Endothelial cell of umbilical vein (primary cell): ENCODE results near the gene NCMAP. TPM values are rescaled to one million over a fixed set of nuclear protein-coding genes. Genes with fewer than 3 reads are reported as not detected.

ENCODE experiments used
- BruUV-seq: library from RNA; stranded (reverse); fragments of 400-500 nt; replicated peaks from 2 replicates; lab custom pipeline; 2021; lab: Mats Ljungman, UMichigan
- CTCF ChIA-PET: fragments of 300-600, 350-600 bp; sonication (Branson Sonifier 250); formaldehyde crosslinking; loops from one replicate; lab custom pipeline; 2021; ENCODE audit warnings: antibody characterized with exemption, inconsistent platforms; lab: Charles Lee
- POLR2A ChIA-PET: fragments of 300-600, 350-600 bp; sonication (Branson Sonifier 250); formaldehyde crosslinking; loops from one replicate; lab custom pipeline; 2021; ENCODE audit warnings: antibody characterized with exemption, inconsistent platforms; lab: Charles Lee
- DNase-seq: peaks from one replicate; pipeline ENCODE4 v3.0.0-alpha.2; 2011; ENCODE audit warnings: low read depth, low spot score
- FAIRE-seq: peaks from 2 replicates; lab custom pipeline; 2011; peaks lifted over from hg19 to GRCh38; lab: Jason Lieb, UNC
- H2AFZ ChIP-seq: 2 replicates; pipeline ENCODE4 v1.6.0; 2012; ENCODE audit warnings: low read depth, low read length, control low read depth, inconsistent platforms
- H3K27ac ChIP-seq: 2 replicates; pipeline ENCODE4 v1.5.1; 2011; ENCODE audit warnings: low read depth, mild to moderate bottlenecking, control low read depth, low read length, moderate library complexity; ENCODE audit not compliant: insufficient read depth
- H3K27me3 ChIP-seq, 2 experiments: 2 replicates each; pipeline versions ENCODE4 v1.6.0 to v1.6.1; 2011; ENCODE audit warnings: low read length in 2 of 2, mixed read lengths in 1 of 2; ENCODE audit not compliant: control insufficient read depth in 2 of 2, insufficient read depth in 2 of 2
- H3K36me3 ChIP-seq, 2 experiments: 2 replicates in 1 of 2; 3 replicates in 1 of 2; pipeline ENCODE4 v1.5.1; 2011; ENCODE audit warnings: low read length in 2 of 2, mild to moderate bottlenecking in 1 of 2, moderate library complexity in 1 of 2; ENCODE audit not compliant: control insufficient read depth in 2 of 2, insufficient read depth in 2 of 2; ENCODE audit errors: extremely low read depth in 1 of 2
- H3K4me1 ChIP-seq: 3 replicates; pipeline ENCODE4 v1.5.1; 2011; ENCODE audit warnings: mild to moderate bottlenecking, low read length; ENCODE audit not compliant: control insufficient read depth, insufficient read depth; ENCODE audit errors: extremely low read depth
- H3K4me2 ChIP-seq: 2 replicates; pipeline ENCODE4 v1.6.1; 2011; ENCODE audit warnings: low read length, control low read depth, mixed read lengths; ENCODE audit not compliant: insufficient read depth
- H3K4me3 ChIP-seq, 3 experiments: fragments of 200-600 bp in 1 of 3; sonication (generic), shearing (Covaris generic) in 1 of 3; replicated peaks in 1 of 3; 2 replicates each; pipeline ENCODE4 v1.5.1; 2011 to 2016; ENCODE audit warnings: control low read depth in 3 of 3, low read length in 3 of 3, mild to moderate bottlenecking in 2 of 3, inconsistent platforms in 1 of 3, low read depth in 1 of 3, moderate library complexity in 1 of 3; ENCODE audit not compliant: insufficient read depth in 1 of 3
- H3K79me2 ChIP-seq: 2 replicates; pipeline ENCODE4 v1.6.0; 2012; ENCODE audit warnings: low read length, inconsistent platforms; ENCODE audit not compliant: control insufficient read depth, insufficient read depth
- H3K9ac ChIP-seq: replicated peaks from 2 replicates; pipeline ENCODE3; 2011; ENCODE audit warnings: low read length, control low read depth; ENCODE audit not compliant: insufficient read depth; ENCODE audit errors: extremely low read depth
- H3K9me1 ChIP-seq: replicated peaks from 3 replicates; pipeline ENCODE4 v1.6.0; 2011; ENCODE audit warnings: mild to moderate bottlenecking, low read length; ENCODE audit not compliant: control insufficient read depth, insufficient read depth; ENCODE audit errors: extremely low read depth
- H3K9me3 ChIP-seq: replicated peaks from 2 replicates; pipeline ENCODE4 v1.5.1; 2012; ENCODE audit warnings: low read length, inconsistent platforms; ENCODE audit not compliant: control insufficient read depth, insufficient read depth
- H4K20me1 ChIP-seq: replicated peaks from 2 replicates; pipeline ENCODE3; 2011; ENCODE audit warnings: mild to moderate bottlenecking, low read length; ENCODE audit not compliant: control insufficient read depth, insufficient read depth; ENCODE audit errors: extremely low read depth
- CTCF ChIP-seq, 2 donors: IDR thresholded peaks; 1 replicate in 1 of 2; 2 replicates in 1 of 2; pipeline ENCODE4 v1.5.1; 2011; ENCODE audit warnings: low read length in 2 of 2, mild to moderate bottlenecking in 2 of 2, moderate library complexity in 2 of 2, control low read depth in 1 of 2, inconsistent platforms in 1 of 2, low read depth in 1 of 2; ENCODE audit not compliant: insufficient read depth in 1 of 2; ENCODE audit errors: extremely low read depth in 1 of 2
- EZH2 ChIP-seq: IDR thresholded peaks from 2 replicates; pipeline ENCODE4 v1.6.1; 2012; ENCODE audit warnings: borderline replicate concordance, low read depth, mild to moderate bottlenecking, moderate library complexity, low read length, inconsistent platforms; ENCODE audit not compliant: severe bottlenecking
- FOS ChIP-seq: IDR thresholded peaks from 2 replicates; pipeline ENCODE4 v1.6.1; 2011; ENCODE audit warnings: mild to moderate bottlenecking, low read length, moderate library complexity, borderline replicate concordance; ENCODE audit not compliant: insufficient read depth
- GATA2 ChIP-seq: IDR thresholded peaks from 2 replicates; pipeline ENCODE4 v1.7.0; 2011; ENCODE audit warnings: low read depth, mild to moderate bottlenecking, moderate library complexity, mixed read lengths, low read length; ENCODE audit not compliant: insufficient read length, insufficient read depth
- JUN ChIP-seq: IDR thresholded peaks from 2 replicates; pipeline ENCODE4 v1.6.1; 2011; ENCODE audit warnings: borderline replicate concordance, low read depth; ENCODE audit not compliant: insufficient read length, insufficient read depth
- MAX ChIP-seq: IDR thresholded peaks from 2 replicates; pipeline ENCODE4 v1.6.1; 2011; ENCODE audit not compliant: insufficient read depth, insufficient read length
- MYC ChIP-seq: IDR thresholded peaks from one replicate; pipeline ENCODE4 v1.6.1; 2011; ENCODE audit warnings: mild to moderate bottlenecking, low read depth, low read length
- POLR2A ChIP-seq: IDR thresholded peaks from 2 replicates; pipeline ENCODE4 v1.6.1; 2012; ENCODE audit warnings: low read depth, mild to moderate bottlenecking, control low read depth, low read length
- POLR2AphosphoS5 ChIP-seq: IDR thresholded peaks from 2 replicates; pipeline ENCODE4 v1.6.1; 2012; ENCODE audit warnings: low read depth, mild to moderate bottlenecking, control low read depth, low read length, moderate library complexity; ENCODE audit not compliant: insufficient read depth
- dilution Hi-C: fragments of 300-500 bp; cut with MboI; formaldehyde crosslinking; loops from one replicate; pipeline ENCODE4 v1.15.0; 2019; ENCODE audit warnings: low sequenced_read_pairs; ENCODE audit not compliant: extremely low pct_ligation_motif_present
- intact Hi-C: fragments of 100-400 bp; cut with micrococcal nuclease; formaldehyde crosslinking; loops from one replicate; pipeline ENCODE4 v1.10.0; 2022
- polyA plus RNA-seq, 4 experiments: library from polyadenylated mRNA; depleted of rRNA in 3 of 4; stranded (reverse) in 3 of 4; unstranded in 1 of 4; fragments of >200 nt; gene quantifications; 2 replicates each; pipeline versions ENCODE4 v1.2.1 to v1.2.3, GENCODE V29; 2011 to 2012; ENCODE audit warnings: missing spikeins in 1 of 4
- total RNA-seq: library from RNA; stranded (reverse); gene quantifications from 2 replicates; pipeline ENCODE4 v1.2.3, GENCODE V29; 2021

Gene NCMAP
- total and polyA plus RNA-seq, 2 donors (not counting 3 experiments of a cell fraction or from before 2014, with no cell fraction given) = not detected

- Histone ChIP-seq H3K79me2 (no peaks in the 10 kb centered on the region), H3K4me3 (no peak overlapping the region), H4K20me1 (no peaks in the 10 kb centered on the region), H3K9me3 (no peaks in the 10 kb centered on the region), H3K4me2 (no peak overlapping the region), H3K36me3 (no peaks in the 10 kb centered on the region), H3K4me1 (no peaks in the 10 kb centered on the region), H3K9ac (no peak overlapping the region), H2AFZ (no peak overlapping the region), H3K9me1 (no peaks in the 10 kb centered on the region), H3K27me3 (peaks cover 2 to 3% of the 10 kb centered on the region in 2 experiments), H3K27ac (no peak overlapping the region)
- POLR2A ChIA-PET = no interaction called here
- CTCF ChIA-PET = interaction anchor here (0.6 to 1.3 kb wide), 2 partner anchors 12 to 449 kb away, joined by 4 read pairs; no protein-coding TSS in a partner anchor
- DNase-seq (no peak), FAIRE-seq (no peak)
- dilution Hi-C loops (no loop called here), intact Hi-C loops (no loop called here)
- no peak for TF ChIP-seq GATA2
- TF ChIP-seq JUN = no peak
- TF ChIP-seq FOS = no peak
- no peak for TF ChIP-seq CTCF (IDR thresholded peaks at IDR 0.05; ENCODE audit: extremely low read depth in 1 of 2, insufficient read depth in 1 of 2, low read depth in 1 of 2, low read length in 2 of 2)
- TF ChIP-seq MAX = no peak
- no peak for TF ChIP-seq EZH2
- no peak for TF ChIP-seq MYC
- TF ChIP-seq POLR2A = no peak
- TF ChIP-seq POLR2AphosphoS5 = no peak
- BruUV-seq = no TSS peak
Observed at GRCh38 chr1:24599265-24599664, 43.4 kb downstream of the NCMAP start.
